GM19351 (cell line): ENCODE results near the gene DIAPH2.
"Not testable (repeated sequence)": the region's sequence is repeated elsewhere in the genome, so short reads cannot be mapped to it uniquely, and the experiment has no call there.

Experiments used
- ATAC-seq: cut with Tn5 transposase; IDR thresholded peaks from one replicate; pipeline ENCODE4 v1.9.1; 2021; ENCODE audit warnings: mild to moderate bottlenecking, moderate library complexity; ENCODE audit not compliant: unreplicated experiment

Gene DIAPH2

DNA sequence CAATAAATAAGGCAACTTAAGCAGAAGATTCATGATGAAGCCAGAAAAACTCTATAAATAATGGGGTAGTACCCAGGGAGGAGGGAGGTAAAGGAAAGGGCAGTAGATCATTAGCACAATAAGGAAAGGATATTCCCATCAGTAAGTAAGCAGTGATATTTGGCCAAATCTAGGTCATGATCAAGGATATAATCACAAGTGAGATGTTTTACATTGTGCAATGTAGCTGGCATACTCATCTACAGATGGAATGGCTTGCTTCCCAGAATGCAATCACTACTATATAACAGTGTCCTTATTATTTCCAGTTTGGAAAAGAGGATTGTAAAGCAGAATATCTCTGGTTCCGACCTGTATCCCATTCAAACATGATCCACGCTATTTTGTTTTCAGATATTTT lies 682.5 kb downstream of the DIAPH2 start:
- no peak for ATAC-seq

DNA sequence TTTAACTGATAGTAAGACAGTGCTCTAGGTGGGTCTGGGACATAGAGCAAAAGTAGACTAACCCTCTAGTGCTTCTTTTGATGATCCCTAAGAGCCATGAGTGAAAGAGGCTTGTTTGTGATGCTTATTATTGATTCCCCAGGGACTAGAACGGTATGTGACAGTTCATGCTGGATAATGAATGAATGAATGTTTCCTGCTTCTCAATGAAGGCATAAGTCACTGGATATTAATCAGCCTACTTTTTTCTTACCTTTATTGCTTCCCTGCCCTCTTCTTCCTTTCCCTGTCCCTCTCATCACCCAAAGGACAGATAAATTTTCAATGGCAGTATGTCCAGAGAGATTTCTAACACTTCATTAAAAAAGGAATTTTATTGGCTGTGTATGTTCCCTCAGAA lies 685.3 kb downstream of the DIAPH2 start:
- ATAC-seq = no peak

DNA sequence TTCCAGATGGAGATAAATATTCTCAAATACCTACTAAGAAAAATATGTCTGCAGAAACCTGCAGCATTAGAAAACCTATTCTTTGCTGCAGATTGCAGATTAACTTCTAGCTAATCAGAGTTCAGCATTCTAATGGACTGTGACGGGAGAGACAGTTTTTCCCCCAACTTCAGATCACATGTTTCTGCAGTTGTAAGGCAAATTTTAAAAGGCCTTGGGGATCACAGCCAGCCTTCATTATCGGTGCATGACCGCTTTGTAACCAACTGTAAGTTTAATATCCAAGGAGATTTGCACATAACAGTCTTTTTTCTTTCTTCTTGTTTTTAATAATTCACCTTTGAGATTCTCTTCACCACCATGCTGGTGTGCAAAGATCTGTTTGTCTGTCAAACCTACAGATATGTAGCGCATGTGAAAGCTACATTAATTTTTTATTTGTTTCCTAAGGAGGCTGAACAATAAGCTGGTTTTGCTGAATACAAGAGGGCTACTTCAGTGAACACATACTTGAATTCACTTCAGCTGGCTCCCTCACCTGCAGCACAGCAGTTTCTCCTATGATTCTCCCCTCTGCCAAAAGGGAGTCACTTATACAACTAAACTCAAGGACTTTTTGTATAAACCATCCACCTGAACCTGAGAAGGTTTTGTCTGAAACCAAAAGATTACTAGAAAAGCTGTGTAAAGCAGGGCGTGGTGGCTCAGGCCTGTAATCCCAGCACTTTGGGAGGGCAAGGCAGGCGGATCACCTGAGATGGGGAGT lies 687.5 kb downstream of the DIAPH2 start:
- no peak for ATAC-seq

DNA sequence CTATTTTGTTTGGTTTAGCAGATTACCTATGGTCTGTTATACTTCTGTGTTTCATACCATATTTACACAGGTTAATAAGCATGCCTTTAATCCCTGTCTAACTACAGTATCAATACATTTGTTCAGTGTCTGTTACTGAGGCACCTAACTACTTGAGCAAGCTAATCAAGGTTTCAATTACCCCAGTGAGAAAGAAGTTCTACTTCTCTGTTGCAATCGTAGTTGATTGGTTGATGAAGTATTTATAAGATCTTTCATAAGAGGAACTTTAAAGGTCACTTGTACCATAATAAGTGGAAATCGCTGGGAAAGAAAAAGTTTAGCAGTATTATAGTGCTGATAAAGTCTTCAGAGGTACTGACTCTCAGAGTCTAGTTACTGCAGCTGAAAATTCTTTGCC lies 689.6 kb downstream of the DIAPH2 start:
- ATAC-seq = no peak

DNA sequence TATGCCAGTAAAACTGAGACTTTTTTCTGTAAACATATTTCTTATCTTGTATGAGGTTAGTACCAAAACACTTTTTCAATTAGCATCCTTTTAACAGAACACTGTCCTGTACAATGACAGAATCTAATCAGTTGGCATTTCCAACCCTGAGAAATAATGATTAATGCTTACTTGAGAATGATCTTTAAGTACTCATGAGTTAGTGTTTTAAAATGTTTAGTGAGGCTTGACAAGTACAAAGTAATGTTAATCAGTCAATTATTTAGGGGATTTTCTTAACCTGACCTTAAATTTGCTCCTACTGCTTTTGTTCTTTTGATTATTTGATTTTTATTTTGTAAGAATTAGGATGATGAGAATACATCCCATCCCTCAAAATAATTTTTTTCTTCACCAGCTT lies 695.6 kb downstream of the DIAPH2 start:
- ATAC-seq = no peak

DNA sequence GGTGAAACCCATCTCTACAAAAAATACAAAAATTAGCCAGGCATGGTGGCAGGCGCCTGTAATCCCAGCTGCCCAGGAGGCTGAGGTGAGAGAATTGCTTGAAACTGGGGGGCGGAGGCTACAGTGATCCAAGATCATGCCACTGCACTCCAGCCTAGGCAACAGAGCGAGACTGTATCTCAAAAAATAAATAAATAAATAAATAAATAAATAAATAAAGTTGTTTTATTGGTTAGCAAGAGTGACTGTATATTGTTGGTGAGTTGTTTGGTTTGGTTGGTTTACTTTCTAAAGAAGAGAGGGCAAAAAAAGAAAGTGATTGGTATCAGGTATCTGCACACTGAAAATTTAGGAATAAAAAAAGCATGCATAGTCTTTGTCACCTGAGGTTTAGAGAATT lies 700.0 kb downstream of the DIAPH2 start:
- ATAC-seq = no peak

DNA sequence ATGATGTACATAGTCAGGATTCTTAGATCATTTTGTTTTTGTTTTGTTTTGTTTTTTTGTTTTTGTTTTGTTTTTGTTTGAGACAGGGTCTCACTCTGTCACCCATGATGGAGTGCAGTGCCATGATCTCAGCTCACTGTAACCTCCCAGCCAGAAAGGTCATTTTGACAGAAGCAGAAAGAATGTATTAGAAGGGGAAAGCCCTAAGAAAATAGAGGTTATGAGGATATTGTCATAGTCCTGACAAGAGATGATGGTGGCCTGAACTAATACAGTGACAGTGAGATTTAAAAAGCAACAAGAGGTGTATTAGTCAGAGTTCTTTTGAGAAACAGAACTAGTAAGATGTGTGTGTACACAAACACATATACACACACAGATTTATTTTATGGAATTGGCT lies 702.4 kb downstream of the DIAPH2 start:
- no peak for ATAC-seq

DNA sequence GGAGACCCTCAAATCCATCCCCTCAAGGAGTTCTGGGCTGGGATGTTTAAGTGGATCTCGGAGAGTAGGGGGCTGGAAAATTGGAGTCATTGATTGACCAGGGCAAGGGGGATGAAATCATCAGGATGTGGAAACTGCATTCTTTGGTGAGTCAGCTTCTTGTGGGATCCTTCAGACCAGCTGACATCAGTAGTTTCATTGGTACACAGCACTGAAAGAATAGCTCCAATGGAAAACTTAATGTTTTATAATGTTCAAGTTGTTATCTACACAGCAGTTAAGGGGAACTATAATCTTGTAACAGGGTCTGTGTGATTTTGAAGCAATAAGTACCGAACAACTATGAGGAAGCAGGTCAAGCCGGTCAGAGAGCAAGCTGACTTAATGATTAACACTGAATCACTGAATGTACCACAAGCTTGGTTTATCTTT lies 705.1 kb downstream of the DIAPH2 start:
- ATAC-seq = no peak

DNA sequence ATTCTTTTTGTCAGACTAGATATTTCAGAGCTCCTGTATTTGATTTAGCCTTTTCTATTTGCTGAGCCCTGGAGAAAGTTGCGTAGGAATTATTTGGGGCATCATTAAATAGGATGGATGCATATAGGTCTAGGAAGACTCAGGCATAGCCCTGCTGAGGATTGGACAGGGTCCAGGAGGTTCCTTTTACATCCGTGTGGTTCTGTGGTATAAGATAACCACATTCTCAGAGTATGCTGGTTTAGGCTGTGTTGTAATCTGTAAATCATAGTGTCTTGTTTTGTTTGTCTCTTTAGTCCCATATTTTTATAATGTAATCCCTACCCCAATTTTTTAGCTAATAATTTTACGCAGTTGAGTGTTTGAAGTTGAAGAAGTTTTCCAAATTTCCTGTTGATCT lies 712.7 kb downstream of the DIAPH2 start:
- ATAC-seq = no peak

DNA sequence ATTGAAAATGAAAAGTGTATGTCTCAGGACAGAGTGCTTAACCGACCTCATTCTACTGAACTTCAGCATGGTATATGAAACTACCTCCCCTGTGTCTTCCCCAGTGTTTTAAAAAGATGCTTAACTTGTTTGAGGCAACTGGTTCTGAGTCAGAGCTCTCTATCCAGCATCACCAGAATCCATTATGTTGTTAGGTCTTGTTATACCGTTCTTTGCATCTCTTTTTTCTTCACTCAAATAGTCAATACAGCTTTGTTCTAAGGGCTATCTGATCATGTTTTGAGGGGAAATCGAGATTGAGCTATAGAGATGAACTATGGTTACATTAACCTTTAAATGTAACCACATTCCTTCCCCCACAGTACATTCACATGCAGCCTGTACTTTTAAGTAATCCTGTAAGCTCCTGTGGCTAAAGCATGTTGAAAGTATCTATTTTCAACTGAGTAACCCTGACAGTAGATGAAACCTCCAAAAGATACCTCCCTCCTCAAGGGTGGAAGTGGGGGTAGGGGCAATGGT lies 713.4 kb downstream of the DIAPH2 start:
- peak; percentile 48 for ATAC-seq

DNA sequence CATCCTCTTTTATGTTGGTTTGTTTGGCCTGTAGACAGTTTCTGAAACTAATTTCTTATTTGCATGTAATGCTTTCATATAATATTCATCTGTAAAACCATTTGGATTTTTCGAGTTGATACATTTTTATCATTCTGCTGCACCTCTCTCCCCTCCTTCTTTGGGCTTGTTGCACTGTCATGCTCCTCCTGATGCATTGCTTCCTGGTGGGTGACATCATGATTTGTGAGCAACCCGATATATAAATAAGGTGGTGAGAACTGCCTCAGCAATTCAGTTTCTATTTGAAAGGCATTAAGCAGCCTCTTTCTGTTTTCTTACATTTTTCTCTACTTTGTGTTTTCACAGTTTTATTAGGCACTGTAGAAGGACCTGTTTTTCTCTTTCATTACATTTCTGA lies 714.8 kb downstream of the DIAPH2 start:
- ATAC-seq = peak; percentile 46

DNA sequence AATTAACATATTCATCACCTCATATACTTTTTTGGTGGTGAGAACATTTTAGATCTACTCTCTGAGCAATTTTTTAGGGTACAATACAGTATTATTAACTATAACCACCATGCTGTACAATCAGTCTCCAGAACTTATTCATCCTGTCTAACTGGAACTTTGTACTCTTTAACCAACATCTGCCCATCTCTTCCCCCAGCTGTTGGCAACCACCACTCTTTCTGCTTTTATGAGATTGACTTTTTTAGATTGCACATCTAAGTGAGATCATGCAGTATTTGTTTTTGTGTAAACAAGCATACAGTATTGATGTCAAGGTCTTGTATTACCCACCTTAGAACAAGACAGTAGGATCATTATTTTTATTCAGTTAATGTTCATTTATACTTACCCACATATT lies 715.9 kb downstream of the DIAPH2 start:
- ATAC-seq = no peak

DNA sequence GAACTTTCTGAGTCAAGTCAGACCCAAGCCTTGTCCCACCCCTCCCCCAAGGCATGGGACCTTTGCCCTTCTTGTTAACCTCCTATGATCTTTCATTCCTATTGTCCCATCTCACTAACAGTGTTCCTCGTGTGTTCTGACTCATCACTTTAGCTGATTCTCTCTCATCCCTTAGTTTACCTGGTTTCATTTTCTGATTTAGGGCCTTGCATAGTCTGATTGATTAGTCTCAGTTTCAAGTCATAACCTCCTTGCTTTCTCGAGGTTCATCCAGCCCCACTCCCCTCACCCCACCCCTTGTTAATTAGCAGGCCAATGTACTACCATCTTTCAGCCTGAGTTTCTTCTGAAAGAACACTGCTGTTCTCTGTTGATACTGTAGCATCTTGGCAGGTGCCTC lies 716.5 kb downstream of the DIAPH2 start:
- ATAC-seq = peak; percentile 41

DNA sequence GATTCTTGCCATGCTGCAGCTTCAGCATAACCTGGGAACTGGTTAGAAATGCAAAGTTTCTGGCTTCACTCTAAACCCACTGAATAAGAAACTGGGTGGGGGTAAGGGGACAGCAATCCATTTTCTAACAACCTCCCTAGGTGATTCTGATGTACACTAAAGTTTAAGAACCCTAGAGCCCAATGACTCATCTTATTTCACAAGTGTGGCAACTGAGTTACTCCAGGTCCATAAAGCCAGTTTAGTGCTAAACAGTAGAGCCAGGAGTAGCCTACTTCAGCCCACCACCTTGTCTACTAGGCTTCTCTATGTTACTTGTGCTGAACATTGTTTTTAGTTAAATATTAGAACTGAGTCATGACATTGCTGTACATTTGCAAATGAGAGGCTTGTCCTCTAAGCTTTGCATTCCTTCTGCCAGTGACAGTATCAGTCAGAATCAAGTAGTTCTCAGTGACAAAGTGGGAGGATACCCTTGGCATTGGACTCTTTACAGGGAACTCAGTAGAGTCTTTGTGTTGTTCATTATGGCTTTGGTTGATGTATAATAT lies 717.0 kb downstream of the DIAPH2 start:
- no peak for ATAC-seq

DNA sequence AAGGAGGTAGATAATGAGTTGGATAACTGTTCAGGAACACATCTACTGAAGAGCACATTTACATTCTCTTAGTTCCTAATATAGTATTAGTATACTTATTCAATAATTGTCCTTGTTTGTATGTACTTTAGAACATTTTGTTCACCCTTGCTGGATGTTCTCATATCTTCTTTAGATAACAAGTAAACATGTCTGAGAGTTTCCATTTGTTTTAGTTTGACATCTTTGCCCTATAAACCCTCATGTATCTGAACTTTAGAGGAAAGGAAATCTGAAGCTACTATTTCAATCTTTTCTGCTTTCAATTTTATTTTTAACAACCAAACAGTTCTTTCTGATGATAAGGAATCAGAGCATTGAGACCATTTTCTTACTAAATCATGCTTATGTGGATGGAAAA lies 717.7 kb downstream of the DIAPH2 start:
- ATAC-seq = no peak

DNA sequence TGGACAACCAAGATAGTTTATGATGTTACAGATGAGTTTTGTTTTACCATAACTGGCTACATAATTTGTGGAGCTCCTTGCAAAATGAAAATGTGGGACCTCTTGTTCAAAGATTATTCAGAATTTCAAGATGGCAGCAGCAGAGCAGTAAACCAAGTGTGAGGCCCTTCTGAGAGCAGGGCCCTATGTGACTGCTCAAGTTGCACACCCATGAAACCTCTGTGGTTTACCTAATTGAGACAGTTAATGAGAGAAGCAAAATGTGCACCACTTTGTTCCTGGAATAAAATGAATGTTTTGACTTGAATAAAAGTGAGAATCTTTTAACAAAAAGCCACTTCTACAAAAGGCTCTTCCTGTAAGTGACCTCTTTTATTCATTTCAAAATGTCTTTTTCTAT lies 718.3 kb downstream of the DIAPH2 start:
- ATAC-seq = no peak

DNA sequence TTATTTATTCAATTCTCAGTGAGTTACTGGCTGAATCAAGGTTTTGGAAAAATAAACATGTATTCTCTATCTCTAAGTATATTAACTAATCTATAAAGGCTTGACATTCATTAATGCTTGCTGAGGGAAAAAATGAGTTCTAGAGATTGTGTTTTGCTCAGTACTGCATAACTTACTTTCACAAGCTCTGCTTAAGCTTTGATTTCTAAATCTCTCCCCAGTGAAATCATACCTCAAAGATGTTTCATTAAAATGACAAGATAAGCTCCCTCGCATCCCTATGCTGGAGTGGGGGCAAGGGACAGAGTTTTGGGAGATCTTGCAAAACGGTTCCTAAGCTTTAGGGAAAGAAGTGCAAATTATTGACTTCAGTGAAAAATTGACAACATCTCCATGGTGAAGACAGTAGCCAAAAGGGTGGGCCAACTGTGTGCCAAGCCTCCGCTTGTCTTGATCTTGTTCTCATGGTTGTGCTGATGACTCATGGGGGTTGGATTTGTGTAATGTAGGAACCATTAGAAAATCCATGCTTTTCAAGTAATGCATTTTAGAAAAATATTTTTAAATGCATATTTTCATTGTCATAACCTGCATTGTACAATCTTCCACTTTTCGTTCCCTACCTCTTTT lies 720.5 kb downstream of the DIAPH2 start:
- ATAC-seq = no peak

DNA sequence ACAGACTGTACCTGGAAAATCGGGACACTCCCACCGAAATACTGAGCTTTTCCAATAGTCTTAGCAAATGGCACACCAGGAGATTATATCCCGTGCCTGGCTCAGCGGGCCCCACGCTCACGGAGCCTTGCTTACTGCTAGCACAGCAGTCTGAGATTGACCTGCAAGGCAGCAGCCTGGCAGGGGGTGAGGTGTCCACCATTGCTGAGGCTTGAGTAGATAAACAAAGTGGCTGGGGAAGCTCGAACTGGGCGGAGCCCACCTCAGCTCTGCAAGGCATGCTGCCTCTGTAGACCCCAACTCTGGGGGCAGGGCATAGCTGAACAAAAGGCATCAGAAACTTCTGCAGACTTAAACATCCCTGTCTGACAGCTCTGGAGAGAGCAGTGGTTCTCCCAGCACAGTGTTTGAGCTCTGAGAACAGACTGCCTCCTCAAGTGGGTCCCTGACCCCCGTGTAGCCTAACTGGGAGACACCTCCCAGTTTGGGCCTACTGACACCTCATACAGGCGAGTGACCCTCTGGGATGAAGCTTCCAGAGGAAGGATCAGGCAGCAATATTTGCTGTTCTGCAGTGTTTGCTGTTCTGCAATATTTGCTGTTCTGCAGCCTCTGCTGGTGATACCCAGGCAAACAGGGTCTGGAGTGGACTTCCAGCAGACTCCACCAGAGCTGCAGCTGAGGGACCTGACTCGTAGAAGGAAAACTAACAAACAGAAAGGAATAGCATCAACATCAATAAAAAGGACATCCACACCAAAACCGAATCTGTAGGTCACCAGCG lies 725.2 kb downstream of the DIAPH2 start:
- not testable (repeated sequence) for ATAC-seq

DNA sequence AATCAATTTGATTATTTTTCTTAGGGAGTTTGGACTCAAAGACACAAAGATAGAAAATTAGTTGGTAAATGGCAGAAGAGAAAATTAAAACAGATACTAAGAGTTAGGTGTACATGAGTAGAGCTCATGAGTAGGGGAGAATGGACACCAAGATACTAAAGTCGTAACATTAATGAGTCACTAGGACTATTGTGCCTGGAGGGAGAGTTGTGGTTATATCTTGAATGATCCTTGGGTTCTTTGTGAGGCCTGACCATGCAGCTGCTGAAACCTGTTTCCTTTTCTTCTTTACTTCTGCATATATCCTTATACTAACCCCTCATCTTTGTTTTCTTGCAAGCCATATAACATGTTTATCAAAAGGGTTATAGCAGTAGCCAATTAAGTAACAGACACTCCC lies 731.8 kb downstream of the DIAPH2 start:
- no peak for ATAC-seq

DNA sequence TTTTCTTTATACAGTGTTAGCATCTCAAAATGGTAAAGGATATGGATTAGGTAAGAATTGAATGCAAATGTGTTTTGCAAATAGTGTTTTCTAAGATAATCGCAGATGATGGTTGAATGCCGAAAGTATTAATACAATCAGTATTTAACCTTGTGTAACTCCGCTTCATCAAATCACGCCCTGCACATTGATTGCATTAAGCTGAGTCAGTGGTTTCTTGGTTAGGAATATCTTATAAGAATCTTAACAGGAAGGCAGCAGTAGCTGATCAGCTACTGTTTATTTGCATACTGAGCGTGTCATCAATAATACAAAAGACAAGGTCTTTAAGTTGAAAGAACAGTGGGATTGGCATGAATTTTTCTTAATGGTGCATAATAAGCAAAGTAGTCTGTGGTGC lies 744.5 kb downstream of the DIAPH2 start:
- no peak for ATAC-seq

DNA sequence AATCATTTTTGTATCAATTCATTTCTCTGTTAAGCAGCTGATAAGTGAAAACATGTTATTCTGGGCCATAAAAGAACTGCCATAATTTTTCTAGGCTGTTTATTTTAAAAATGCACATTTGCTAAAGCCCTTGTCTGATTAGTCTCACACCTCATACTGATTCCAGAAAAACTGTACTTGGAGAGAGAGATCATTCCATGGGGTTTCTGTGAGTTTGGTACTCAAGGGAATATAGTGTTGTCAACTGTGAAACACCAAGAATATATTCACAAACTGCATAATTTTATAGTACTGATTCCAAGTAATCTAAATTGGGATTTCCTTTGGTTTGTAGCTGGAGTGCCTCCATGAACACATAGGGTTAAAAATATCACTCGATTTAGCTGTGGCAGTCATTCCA lies 746.6 kb downstream of the DIAPH2 start:
- no peak for ATAC-seq
